ENCODE data around the gene PDE2A. TPM values are rescaled to one million over a fixed set of nuclear protein-coding genes. Genes with fewer than 3 reads are reported as not detected.

The PDE2A gene
- total and polyA plus RNA-seq, 2 experiments from 2014 or later, result 0.60 to 2.2 TPM

DNA sequence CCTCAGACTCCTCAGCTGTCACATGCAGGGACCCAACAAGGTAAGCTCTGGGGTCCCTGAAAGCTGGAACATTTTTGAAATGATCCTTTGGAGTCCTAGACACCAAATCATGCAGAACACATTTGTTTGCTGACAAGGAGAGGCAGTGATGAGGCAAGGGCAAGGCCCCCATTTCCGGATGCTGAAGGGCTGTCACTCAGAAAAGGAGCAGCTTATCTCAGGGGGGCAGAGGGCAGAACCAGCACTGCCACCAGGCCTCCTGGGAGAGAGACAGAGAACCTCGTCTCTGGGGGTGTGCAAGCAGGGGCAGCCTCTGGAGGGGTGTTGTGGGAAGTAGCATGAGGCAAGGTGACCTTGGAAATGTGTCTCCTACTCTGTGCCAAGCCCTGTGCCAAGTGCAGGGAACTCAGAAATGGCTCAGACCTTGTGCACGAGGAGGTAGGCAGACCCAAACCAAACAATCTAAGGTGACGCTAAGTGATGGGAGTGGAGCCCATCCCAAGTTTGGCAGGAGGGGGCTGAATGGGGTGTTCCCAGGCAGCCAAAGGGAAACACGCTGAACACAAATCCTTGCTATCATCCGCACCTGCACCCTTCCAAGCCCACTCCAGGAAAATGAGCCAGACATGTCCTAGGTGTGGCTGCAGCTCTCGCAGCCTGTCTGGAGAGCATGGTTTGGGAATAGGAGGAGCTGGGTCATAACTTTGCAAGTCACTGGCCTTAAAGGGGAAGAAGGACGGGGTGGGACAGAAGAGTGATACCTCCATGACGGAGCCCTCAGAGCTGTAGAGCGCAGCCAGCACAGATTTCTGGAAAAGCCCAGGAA is 94.2 kb downstream of the PDE2A start:
- Histone ChIP-seq H4K20me1 (ENCODE audit: insufficient read depth, poor library complexity, severe bottlenecking) (no peaks in the 10 kb centered on the region), H3K27ac (no peak overlapping the region), H3K27me3 (peaks cover 15% of the 10 kb centered on the region), H3K4me3 (no peak overlapping the region), H3K4me1 (ENCODE audit: insufficient read depth) (no peaks in the 10 kb centered on the region), H3K9me3 (ENCODE audit: low read depth) (no peaks in the 10 kb centered on the region), H3K9me2 (replicated peaks; ENCODE audit: insufficient read depth) (no peaks in the 10 kb centered on the region), H2AFZ (no peak overlapping the region), H3K4me2 (no peak overlapping the region), H3K79me2 (no peaks in the 10 kb centered on the region), H3K36me3 (replicated peaks; ENCODE audit: insufficient read depth, low read depth) (no peaks in the 10 kb centered on the region)
- DNase-seq (ENCODE audit: low spot score), result no peak
- WGBS (ENCODE audit: low lambda C conversion rate, missing lambda C conversion rate), result 81% methylated on average over 10 of the region's 10 CpGs
- TF ChIP-seq, protein P1, sequence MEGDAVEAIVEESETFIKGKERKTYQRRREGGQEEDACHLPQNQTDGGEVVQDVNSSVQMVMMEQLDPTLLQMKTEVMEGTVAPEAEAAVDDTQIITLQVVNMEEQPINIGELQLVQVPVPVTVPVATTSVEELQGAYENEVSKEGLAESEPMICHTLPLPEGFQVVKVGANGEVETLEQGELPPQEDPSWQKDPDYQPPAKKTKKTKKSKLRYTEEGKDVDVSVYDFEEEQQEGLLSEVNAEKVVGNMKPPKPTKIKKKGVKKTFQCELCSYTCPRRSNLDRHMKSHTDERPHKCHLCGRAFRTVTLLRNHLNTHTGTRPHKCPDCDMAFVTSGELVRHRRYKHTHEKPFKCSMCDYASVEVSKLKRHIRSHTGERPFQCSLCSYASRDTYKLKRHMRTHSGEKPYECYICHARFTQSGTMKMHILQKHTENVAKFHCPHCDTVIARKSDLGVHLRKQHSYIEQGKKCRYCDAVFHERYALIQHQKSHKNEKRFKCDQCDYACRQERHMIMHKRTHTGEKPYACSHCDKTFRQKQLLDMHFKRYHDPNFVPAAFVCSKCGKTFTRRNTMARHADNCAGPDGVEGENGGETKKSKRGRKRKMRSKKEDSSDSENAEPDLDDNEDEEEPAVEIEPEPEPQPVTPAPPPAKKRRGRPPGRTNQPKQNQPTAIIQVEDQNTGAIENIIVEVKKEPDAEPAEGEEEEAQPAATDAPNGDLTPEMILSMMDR (IDR thresholded peaks at IDR 0.05; ENCODE audit: poor library complexity), result no peak
- TF ChIP-seq EZH2 (IDR thresholded peaks at IDR 0.05; ENCODE audit: borderline replicate concordance) (no peak), EZH2phosphoT487 (IDR thresholded peaks at IDR 0.05; ENCODE audit: low read depth, severe bottlenecking, unreplicated experiment) (no peak)

DNA sequence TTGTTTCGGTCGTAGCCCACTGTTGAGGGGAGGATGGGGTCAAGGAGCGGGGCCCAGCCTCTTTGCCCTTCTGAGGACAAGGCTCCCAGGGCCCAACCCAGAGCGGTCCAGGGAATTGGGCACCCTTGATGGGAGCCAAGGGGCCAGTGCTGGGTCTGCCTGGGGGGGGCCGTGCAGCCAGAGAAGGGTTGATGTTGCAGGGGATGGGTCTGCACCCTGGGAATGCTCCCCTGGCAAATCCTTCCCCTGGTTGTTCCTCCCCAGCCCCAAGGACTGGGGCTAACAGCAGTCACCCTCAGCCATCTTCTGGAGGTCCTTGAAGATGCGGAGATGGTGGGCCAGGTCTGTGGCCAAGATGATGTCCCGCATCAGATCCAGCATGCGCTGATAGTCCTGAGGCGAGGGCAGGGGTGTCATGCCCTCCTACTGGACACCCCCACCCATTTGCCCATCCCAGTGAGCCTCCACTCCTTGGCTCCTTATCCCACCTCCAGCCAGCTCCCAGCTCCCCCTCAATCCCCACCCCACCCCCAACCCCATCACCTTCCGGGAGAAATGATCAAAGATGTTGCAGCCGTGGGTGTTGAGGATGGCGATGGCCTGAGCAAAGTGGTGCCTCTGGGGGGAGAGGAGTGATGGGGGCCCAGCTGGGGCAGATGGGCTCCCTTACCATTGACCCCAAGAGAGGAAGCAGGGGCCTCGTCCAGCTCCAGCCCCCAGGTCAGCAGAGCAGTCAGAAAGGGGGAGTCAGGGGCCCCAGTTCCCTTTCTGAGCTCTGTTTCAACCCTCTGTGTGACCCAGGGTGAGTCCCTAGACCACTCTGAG is 95.0 kb downstream of the PDE2A start:
- 91% methylated on average over 12 of the region's 13 CpGs for WGBS (ENCODE audit: low lambda C conversion rate, missing lambda C conversion rate)
- Histone ChIP-seq H3K36me3 (replicated peaks; ENCODE audit: insufficient read depth, low read depth) (no peaks in the 10 kb centered on the region), H3K4me2 (no peak overlapping the region), H3K27me3 (peaks cover 8% of the 10 kb centered on the region), H2AFZ (no peak overlapping the region), H3K27ac (no peak overlapping the region), H3K4me1 (ENCODE audit: insufficient read depth) (no peaks in the 10 kb centered on the region), H3K9me2 (replicated peaks; ENCODE audit: insufficient read depth) (no peaks in the 10 kb centered on the region), H3K79me2 (no peaks in the 10 kb centered on the region), H4K20me1 (ENCODE audit: insufficient read depth, poor library complexity, severe bottlenecking) (no peaks in the 10 kb centered on the region), H3K4me3 (no peak overlapping the region), H3K9me3 (ENCODE audit: low read depth) (no peaks in the 10 kb centered on the region)
- DNase-seq (ENCODE audit: low spot score), result no peak
- TF ChIP-seq, protein P1 (IDR thresholded peaks at IDR 0.05; ENCODE audit: poor library complexity), result no peak
- TF ChIP-seq EZH2 (IDR thresholded peaks at IDR 0.05; ENCODE audit: borderline replicate concordance) (no peak), EZH2phosphoT487 (IDR thresholded peaks at IDR 0.05; ENCODE audit: low read depth, severe bottlenecking, unreplicated experiment) (no peak)

DNA sequence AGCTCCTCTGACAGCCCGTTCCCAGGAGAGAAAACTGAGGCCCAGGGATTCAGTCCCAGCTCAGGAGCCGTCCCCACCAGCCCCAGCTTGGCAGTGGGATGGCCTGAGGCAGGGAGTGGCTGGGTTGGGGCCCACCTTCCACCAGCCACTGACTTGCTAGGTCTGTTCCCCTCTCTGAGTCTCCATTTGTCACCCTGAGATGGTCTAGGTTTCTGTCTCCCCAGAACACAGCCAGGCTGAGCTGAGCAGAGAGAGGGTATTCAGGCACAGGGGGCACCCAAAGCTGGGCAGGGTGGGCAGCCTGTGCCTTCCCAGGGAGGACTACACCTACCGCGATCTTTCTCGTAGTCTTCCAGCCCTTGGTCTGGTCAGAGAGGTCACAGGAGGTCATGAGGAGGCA is 95.7 kb downstream of the PDE2A start:
- no peak overlapping the region for H3K4me3 ChIP-seq
- no peak overlapping the region for H3K4me2 ChIP-seq
- H3K27ac ChIP-seq, result no peak overlapping the region
- H3K9me3 ChIP-seq (ENCODE audit: low read depth), result no peaks in the 10 kb centered on the region
- no peak overlapping the region for H2AFZ ChIP-seq
- no peak for DNase-seq (ENCODE audit: low spot score)
- no peaks in the 10 kb centered on the region for H3K9me2 ChIP-seq (replicated peaks; ENCODE audit: insufficient read depth)
- H3K4me1 ChIP-seq (ENCODE audit: insufficient read depth), result no peaks in the 10 kb centered on the region
- no peaks in the 10 kb centered on the region for H3K36me3 ChIP-seq (replicated peaks; ENCODE audit: insufficient read depth, low read depth)
- no peaks in the 10 kb centered on the region for H3K79me2 ChIP-seq
- no peak for TF ChIP-seq EZH2 (IDR thresholded peaks at IDR 0.05; ENCODE audit: borderline replicate concordance)
- TF ChIP-seq EZH2phosphoT487 (IDR thresholded peaks at IDR 0.05; ENCODE audit: low read depth, severe bottlenecking, unreplicated experiment), result no peak
- TF ChIP-seq, protein P1 (IDR thresholded peaks at IDR 0.05; ENCODE audit: poor library complexity), result no peak
- no peaks in the 10 kb centered on the region for H4K20me1 ChIP-seq (ENCODE audit: insufficient read depth, poor library complexity, severe bottlenecking)
- peaks cover 4% of the 10 kb centered on the region for H3K27me3 ChIP-seq
- 89% methylated on average over 5 of the region's 5 CpGs for WGBS (ENCODE audit: low lambda C conversion rate, missing lambda C conversion rate)
